GM13976 (cell line): Measurements from ENCODE around the gene POU4F3.

ENCODE experiments used
- DNase-seq: peaks from one replicate; pipeline ENCODE4 v3.0.0; 2012; ENCODE audit warnings: low spot score
- in situ Hi-C: fragments of 300-500 bp; cut with MboI; formaldehyde crosslinking; loops from one replicate; pipeline ENCODE4 v1.12.0; 2022; ENCODE audit warnings: low sequenced_read_pairs, mixed read lengths, inconsistent platforms; ENCODE audit not compliant: unreplicated experiment
- TF ChIP-seq, protein P1 (sequence below): IDR thresholded peaks from 2 replicates; pipeline ENCODE4 v1.5.1; 2012; ENCODE audit warnings: borderline replicate concordance, mild to moderate bottlenecking; ENCODE audit not compliant: insufficient read depth; ENCODE audit errors: extremely low read depth, missing control alignments, control extremely low read depth

POU4F3 gene

DNA sequence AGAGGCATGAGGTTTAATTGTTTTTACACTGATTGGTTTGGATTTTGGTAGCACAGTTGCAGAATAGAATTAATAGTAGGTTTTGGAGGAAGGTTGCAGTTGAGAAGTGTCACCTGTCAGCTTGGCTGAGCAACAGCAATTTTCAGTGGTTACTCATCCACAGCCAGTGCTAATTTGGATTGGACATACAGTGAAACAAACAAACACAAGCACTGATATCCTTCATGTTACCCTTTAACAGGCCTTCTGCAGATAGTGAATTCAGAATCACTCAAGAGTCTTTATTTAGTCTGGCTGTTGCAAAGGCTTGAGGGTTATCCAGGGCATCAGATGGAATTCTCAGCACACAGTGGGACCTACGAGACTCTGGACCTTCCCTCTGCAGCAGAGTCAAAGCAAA lies 31.8 kb upstream of the POU4F3 start:
- TF ChIP-seq, protein P1, sequence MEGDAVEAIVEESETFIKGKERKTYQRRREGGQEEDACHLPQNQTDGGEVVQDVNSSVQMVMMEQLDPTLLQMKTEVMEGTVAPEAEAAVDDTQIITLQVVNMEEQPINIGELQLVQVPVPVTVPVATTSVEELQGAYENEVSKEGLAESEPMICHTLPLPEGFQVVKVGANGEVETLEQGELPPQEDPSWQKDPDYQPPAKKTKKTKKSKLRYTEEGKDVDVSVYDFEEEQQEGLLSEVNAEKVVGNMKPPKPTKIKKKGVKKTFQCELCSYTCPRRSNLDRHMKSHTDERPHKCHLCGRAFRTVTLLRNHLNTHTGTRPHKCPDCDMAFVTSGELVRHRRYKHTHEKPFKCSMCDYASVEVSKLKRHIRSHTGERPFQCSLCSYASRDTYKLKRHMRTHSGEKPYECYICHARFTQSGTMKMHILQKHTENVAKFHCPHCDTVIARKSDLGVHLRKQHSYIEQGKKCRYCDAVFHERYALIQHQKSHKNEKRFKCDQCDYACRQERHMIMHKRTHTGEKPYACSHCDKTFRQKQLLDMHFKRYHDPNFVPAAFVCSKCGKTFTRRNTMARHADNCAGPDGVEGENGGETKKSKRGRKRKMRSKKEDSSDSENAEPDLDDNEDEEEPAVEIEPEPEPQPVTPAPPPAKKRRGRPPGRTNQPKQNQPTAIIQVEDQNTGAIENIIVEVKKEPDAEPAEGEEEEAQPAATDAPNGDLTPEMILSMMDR = no peak
- no peak for DNase-seq
- in situ Hi-C loops = no loop called here

DNA sequence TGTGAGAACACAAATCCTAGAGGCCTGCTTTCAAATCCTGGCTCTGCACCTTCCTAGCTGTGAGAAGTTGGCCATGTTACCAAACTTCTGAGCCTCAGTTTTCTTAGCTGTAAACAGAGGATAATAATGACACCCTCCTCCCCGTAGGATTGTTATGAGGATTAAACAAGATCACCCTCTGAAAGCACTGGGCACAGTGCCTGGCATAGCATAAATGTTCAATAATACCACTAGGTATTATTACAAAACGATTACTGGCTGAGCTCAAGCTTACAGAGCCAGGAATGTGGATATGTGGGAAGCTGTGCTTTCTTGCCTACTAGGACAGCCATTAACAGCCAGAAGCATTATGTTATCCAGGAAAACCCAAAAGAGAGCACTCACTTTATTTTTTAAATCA lies 30.8 kb upstream of the POU4F3 start:
- no peak for DNase-seq
- TF ChIP-seq, protein P1 = no peak
- in situ Hi-C loops = no loop called here

DNA sequence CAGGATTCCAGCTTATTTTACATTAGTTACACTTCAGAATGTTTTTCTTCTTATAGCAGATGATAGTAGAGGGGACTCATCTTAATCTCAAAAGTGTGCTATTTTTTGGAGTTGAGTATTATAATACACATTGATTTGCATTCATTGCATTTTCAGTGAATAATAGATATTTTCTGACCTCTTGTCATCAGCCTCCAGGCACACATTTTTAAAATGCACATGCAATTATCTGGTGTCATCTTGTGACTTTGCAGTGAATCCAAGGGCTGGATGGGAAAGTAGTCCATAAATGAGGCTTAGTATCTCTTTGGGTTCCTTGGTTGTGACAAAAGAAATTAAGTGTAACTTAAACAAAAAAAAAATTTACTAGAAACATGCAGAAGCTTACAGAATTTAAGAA lies 28.1 kb upstream of the POU4F3 start:
- TF ChIP-seq, protein P1 = no peak
- in situ Hi-C loops = no loop called here
- DNase-seq = no peak

DNA sequence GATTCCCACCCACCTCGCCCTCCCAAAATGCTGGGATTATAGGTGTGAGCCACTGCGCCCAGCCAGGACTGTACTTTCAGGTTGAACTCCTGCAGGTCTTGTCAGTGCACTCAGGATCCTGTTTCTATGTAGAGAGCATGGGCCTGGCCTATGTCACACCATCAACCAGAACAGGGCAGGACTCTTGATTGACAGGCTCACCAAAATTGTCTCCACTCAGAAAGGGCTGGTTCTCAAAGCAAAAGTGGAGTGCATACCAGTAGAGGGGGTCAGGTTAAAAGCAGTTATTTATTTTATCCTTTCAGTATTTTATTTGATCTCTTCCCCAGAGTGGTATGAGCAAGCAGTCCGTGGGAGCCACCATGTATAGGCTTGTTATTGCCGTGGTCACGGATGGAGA lies 27.4 kb upstream of the POU4F3 start:
- TF ChIP-seq, protein P1 = no peak
- DNase-seq = no peak
- in situ Hi-C loops = no loop called here

DNA sequence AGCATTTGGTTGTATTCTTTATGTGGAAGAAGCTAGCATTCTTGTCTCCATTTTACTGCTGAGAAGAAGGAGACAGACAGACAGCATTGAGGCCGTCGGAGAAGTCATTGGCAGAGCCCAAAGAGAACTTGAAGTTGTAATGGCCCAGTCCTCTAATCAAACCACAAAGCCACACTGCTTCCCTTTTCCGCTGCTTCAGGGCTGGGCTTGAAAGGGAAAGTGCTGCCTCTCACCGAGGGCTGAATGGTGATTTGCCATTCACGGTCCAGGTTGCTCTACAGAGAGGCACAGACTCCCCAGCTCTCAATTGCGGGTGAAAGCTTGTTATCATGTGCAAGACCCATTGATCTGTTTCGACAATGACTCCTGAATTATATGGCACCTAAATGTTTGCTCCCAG lies 25.6 kb upstream of the POU4F3 start:
- DNase-seq = no peak
- TF ChIP-seq, protein P1 = no peak
- in situ Hi-C loops = no loop called here

DNA sequence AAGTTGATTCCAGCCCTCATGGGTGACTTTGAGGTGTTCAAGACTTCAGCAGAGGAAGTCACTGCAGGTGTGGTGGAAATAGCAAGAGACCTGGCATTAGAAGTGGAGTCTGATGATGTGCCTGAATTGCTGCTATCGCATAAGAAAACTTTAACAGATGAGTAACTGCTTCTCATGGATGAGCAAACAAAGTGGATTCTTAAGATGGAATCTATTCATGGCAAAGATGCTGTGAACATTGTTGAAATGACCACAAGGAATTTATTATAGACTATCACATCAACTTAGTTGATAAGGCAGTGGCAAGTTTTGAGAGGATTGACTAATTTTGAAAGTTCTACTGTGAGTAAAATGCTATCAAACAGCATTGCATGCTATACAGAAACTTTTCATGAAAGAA lies 17.1 kb upstream of the POU4F3 start:
- no peak for DNase-seq
- in situ Hi-C loops = no loop called here
- TF ChIP-seq, protein P1 = no peak
